Hindlimb muscle (tissue), 1 donor: ENCODE measurements around the gene ANO7. TPM values are rescaled to one million over a fixed set of nuclear protein-coding genes. Genes with fewer than 3 reads are reported as not detected.

Experiments used
- DNase-seq: peaks from one replicate; pipeline ENCODE4 v3.0.0-alpha.2; 2013
- polyA plus RNA-seq: library from polyadenylated mRNA; unstranded; fragments of 120-200 nt; gene quantifications from one replicate; pipeline ENCODE4 v1.2.1, GENCODE V29; 2013; ENCODE audit not compliant: insufficient read length

The ANO7 gene
- polyA plus RNA-seq, 1 donor: 1.1 TPM

DNA sequence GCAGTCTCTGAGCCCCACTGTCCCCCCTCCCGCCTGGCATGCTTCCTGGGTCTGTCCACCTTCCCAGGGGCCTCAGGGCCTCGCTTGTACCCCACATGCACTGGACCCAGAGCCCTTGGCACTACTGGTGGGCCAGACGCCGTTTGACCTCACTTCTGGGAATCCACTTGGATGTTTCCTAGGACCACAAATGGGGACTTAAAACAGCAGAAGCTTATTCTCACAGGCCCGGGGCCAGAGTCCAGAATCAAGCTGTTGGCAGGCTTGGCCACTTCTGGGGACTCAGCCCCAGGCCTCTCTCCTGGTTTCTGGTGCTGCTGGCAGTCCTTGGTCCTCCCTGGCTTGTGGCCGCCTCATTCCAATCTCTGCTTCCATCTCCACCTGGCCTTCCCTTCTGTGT is 19.6 kb downstream of the ANO7 start:
- no peak for DNase-seq

GRCh38 chr2:241209271-241209670 is 20.8 kb downstream of the ANO7 start:
- no peak for DNase-seq

- DNase-seq: no peak
Observed at GRCh38 chr2:241211276-241211675, 22.8 kb downstream of the ANO7 start.

DNA sequence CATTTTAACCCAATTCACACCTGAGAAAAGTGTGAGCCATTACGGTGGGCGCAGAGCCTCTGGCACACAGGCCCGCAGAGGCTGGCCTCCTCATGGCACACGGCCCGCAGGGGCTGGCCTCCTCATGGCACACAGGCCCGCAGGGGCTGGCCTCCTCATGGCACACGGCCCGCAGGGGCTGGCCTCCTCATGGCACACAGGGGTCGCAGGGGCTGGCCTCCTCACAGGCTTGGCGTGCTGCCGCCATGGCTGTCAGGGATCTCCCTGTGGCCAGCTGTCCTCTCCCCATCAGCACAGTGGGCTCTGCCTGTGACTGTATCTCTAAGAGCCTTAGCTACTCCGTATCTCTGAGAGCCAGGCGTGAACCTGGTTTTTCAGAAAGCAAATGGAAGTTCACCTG is 24.6 kb downstream of the ANO7 start:
- no peak for DNase-seq

- DNase-seq: no peak
Observed at GRCh38 chr2:241213567-241213966, 25.1 kb downstream of the ANO7 start.

GRCh38 chr2:241214209-241214608 is 25.7 kb downstream of the ANO7 start:
- no peak for DNase-seq

DNA sequence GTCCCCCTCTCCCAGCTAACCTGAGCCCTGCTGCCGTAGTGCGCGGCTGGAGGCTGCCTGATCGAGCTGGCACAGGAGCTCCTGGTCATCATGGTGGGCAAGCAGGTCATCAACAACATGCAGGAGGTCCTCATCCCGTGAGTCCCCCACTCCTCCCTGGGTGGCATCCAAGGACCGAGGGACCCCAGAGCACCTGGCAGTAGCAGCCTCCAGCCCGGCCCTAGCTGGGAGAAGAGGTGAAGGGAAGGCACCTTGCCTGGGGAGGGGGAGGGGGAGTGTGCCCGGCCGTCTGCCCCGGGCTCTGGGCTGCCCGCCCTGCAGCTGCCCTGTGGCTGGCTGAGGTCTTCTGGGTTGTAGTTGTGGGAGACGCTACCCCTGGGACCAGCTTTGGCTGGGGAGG is 26.3 kb downstream of the ANO7 start:
- no peak for DNase-seq

DNA sequence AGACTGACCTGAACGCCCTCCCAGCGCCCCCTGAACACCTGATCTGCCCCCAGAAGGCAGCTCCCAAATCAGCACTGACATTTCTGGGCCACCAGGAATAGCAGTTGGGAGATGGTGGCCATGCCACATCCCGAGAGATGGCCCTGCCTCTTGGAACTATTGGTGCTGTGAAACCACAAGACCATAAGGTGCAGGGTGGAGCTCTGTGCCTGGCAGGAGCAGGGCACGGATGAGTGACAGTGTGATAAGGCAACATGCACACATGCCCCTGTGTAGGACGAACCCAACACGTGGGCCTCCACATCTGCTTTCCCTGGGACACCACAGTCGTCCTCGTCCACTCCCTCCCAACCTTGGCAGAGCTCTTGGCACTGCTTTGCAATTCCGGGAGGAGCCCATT is 26.9 kb downstream of the ANO7 start:
- DNase-seq: no peak

DNA sequence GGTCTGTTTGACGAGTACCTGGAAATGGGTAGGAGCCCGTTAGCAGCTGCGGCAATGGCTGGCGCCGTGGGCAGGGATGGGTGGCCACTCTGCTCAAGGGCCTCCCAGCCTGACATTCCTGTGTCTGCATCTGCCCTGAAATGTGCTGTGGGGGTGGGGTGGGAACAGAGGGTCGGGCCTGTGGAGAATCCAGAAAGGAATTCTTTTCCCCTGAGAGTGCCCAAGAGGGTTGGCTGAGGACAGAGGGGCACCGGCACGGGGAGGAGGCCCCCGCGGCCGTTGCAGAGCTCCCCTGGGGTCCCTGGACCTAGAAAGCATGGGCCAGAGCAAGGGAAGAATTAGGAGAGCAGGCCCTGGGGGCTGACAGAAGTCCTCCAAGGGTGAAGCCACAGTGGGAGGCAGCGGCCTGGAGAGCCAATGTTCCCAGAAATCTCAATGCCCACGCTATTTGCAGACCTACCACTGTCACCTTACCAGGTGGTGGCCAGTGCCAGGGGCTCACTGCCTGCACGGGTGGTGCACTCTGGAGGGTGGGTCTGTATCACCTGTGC is 27.8 kb downstream of the ANO7 start:
- no peak for DNase-seq

DNA sequence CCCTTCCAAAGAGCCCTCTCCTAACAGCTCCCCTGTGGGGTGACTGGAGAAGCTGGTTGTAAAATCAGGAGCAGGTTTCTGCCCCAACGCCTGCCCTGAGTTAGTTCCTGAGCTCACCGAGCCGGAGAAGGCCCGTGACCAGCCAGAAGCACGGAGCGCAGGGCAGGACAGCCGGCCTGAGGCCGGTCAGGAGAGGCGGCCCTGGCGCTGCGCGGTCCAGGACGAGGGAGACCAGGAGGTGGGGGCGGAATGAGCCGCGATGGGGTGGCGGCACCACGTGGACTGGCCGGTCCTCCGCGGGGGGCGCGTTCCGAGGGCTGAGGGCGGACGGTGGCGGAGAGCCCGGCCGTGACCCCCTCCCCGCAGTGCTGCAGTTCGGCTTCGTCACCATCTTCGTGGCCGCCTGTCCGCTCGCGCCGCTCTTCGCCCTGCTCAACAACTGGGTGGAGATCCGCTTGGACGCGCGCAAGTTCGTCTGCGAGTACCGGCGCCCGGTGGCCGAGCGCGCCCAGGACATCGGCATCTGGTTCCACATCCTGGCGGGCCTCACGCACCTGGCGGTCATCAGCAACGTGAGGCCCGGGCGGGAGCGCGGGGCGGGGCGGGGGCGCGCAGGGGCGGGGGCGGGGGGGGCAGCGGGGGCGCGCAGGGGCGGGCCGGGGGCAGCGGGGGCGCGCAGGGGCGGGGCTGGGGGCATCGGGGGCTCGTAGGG is 29.0 kb downstream of the ANO7 start:
- peak; percentile 85 for DNase-seq

- DNase-seq: peak; percentile 49
Observed at GRCh38 chr2:241218131-241219029, 29.9 kb downstream of the ANO7 start.

DNA sequence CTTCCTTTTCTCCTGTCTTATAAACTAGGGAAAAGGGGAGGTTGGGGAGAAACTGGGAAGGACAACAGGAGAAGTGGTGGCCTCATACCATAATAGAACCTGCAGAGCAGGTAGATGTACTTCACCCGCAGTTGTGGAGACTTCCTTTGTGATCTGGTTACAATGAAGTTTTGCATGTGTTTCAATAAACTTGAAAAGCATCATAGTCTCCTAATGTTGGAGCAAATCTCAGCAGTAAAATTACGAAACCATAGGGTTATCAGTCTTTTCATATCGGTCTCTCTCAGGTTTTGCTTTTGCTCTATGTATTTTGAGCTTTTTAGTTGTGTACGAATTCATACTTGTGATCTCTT is 30.5 kb downstream of the ANO7 start:
- no peak for DNase-seq

- no peak for DNase-seq
Observed at GRCh38 chr2:241219856-241220356, 31.4 kb downstream of the ANO7 start.

- DNase-seq: no peak
Observed at GRCh38 chr2:241223211-241224017, 34.9 kb downstream of the ANO7 start.

GRCh38 chr2:241224018-241224850 is 35.8 kb downstream of the ANO7 start:
- peak; percentile 56 for DNase-seq

GRCh38 chr2:241224851-241225438 is 36.5 kb downstream of the ANO7 start:
- DNase-seq: no peak

DNA sequence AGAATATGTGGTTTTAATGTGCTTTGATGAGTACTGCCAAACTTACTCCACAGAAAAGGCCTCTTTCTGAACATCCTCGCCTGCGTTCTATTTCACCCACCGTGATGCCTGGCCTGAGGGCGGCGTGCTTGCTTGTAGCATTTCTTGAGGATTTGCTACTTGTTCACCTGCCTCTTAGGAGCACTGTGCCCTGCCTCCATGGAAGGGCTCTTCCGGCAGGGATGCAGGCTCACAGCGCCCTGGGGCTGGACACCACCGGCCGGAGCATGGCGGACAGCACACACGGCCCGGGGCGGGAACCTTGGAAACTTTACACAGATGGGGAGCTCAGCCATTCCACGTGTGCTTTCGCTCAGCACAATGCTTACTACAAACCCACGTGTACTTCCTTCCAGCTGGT is 37.1 kb downstream of the ANO7 start:
- DNase-seq: no peak

- no peak for DNase-seq
Observed at GRCh38 chr2:241225983-241226382, 37.5 kb downstream of the ANO7 start.

DNA sequence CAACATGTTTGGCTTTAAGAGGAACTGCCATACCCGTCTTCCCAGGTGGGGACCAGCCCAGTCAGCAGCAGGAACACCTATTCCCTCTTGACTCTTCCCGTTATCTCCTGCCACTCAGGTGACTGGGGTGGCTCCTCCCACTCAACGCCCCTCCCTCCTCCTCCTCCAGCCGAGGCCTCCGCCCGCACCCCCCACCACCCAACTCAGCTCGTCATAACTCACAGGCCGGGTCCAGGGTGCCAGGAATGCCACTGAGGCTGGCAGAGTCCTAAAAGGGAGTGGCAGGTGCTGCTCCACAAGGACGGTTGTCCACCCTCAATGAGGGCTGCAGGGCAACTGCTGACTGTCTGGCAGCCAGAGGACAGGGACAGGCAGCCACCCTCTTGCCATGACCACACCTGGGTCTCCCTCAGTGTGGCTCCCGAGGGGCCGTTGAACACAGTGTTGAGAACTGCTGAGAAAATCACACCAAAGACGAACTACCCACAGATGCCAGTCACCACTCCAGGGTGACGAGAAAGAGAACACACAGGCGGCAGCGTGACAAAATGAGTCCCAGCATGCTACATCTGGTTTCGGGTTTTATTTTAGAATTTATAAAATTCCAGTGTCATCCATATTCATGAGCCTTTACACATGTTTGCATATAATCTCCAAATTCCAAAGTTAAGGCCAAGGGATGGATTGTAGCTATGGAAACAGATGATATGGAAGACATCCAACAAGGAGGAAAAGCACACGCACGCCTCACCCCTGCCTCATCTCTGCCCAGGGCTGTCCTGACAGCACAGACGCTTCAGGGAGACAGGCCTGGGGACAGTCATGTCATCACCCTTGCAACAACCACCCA is 38.5 kb downstream of the ANO7 start:
- DNase-seq: no peak

DNA sequence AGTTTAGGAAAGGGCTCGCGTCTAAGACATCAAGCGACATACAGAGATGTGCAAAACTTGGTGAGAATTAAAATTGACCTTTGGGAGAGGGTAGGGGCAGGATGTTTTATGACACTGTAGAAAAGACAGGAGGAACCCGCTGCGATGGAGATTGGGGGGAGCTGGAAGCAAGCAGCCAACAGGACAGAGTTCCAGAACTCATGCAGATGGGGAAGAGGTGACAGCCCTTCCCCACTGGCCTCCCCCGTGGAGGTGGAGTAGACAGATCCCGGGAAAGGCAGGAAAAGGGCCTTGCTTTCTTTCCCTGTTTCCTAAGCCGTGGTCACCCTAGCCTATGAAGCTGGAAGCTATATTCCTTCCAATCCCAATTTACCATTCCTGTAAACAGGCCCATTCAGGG is 39.1 kb downstream of the ANO7 start:
- no peak for DNase-seq
